Osteocyte (in vitro differentiated cells): ENCODE measurements around the gene NLGN3. TPM values are rescaled to one million over a fixed set of nuclear protein-coding genes. Genes with fewer than 3 reads are reported as not detected.

Experiments
- DNase-seq: peaks from one replicate; pipeline ENCODE4 v3.0.0; 2021; ENCODE audit warnings: mixed read lengths; ENCODE audit not compliant: unreplicated experiment; ENCODE audit errors: extremely low spot score
- H3K27ac Mint-ChIP-seq: one replicate; pipeline ENCODE4 v1.8.0; 2021; ENCODE audit warnings: mild to moderate bottlenecking, mixed read lengths; ENCODE audit not compliant: unreplicated experiment
- H3K27me3 Mint-ChIP-seq: one replicate; pipeline ENCODE4 v1.8.0; 2021; ENCODE audit warnings: mixed read lengths; ENCODE audit not compliant: unreplicated experiment
- H3K36me3 Mint-ChIP-seq: one replicate; pipeline ENCODE4 v1.8.0; 2021; ENCODE audit warnings: mixed read lengths; ENCODE audit not compliant: unreplicated experiment
- H3K4me1 Mint-ChIP-seq: one replicate; pipeline ENCODE4 v1.8.0; 2021; ENCODE audit warnings: mixed read lengths; ENCODE audit not compliant: unreplicated experiment
- H3K4me3 Mint-ChIP-seq: one replicate; pipeline ENCODE4 v1.8.0; 2021; ENCODE audit warnings: mild to moderate bottlenecking, moderate library complexity, mixed read lengths; ENCODE audit not compliant: unreplicated experiment
- H3K9me3 Mint-ChIP-seq: one replicate; pipeline ENCODE4 v1.8.0; 2021; ENCODE audit warnings: mixed read lengths; ENCODE audit not compliant: unreplicated experiment
- total RNA-seq: library from RNA; stranded (reverse); gene quantifications from 2 replicates; pipeline ENCODE4 v1.2.1, GENCODE V29; 2021
- TF ChIP-seq, protein P1 (sequence below): fragments of 200-600 bp; sonication (generic); IDR thresholded peaks from 2 replicates; pipeline ENCODE4 v1.5.0; 2021; ENCODE audit warnings: antibody characterized with exemption, mild to moderate bottlenecking, moderate library complexity

The NLGN3 gene
- total RNA-seq, 1 donor from 2014 or later: 0.51 TPM

DNA sequence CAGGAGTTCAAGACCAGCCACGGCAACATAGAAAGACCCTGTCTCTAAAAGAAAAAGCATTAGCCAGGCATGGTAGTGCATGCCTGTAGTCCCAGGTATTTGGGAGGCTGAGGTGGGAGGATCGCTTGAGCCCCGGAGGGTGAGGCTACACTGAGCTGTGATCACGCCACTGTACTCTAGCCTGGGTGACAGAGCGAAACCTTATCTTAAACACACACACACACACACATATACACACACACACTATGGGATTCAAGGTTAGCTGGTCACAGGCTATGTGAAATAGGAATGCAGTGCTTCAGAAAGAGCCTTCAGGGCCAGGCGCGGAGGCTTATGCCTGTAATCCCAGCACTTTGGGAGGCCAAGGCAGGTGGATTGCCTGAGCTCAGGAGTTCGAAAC is 23.5 kb downstream of the NLGN3 start:
- Mint-ChIP-seq H3K27me3 (peaks cover 5% of the 10 kb centered on the region), H3K9me3 (no peaks in the 10 kb centered on the region)
- TF ChIP-seq, protein P1, sequence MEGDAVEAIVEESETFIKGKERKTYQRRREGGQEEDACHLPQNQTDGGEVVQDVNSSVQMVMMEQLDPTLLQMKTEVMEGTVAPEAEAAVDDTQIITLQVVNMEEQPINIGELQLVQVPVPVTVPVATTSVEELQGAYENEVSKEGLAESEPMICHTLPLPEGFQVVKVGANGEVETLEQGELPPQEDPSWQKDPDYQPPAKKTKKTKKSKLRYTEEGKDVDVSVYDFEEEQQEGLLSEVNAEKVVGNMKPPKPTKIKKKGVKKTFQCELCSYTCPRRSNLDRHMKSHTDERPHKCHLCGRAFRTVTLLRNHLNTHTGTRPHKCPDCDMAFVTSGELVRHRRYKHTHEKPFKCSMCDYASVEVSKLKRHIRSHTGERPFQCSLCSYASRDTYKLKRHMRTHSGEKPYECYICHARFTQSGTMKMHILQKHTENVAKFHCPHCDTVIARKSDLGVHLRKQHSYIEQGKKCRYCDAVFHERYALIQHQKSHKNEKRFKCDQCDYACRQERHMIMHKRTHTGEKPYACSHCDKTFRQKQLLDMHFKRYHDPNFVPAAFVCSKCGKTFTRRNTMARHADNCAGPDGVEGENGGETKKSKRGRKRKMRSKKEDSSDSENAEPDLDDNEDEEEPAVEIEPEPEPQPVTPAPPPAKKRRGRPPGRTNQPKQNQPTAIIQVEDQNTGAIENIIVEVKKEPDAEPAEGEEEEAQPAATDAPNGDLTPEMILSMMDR: no peak

DNA sequence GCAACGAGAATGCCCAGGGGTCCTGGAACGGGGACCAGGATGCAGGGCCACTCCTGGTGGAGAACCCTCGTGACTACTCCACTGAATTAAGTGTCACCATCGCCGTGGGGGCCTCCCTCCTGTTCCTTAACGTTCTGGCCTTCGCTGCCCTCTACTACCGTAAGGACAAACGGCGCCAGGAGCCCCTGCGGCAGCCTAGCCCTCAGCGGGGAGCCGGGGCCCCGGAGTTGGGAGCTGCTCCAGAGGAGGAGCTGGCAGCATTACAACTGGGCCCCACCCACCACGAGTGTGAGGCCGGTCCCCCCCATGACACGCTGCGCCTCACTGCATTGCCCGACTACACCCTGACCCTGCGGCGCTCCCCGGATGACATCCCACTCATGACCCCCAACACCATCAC is 24.9 kb downstream of the NLGN3 start:
- Mint-ChIP-seq H3K27ac (no peak overlapping the region), H3K4me3 (no peak overlapping the region), H3K9me3 (no peaks in the 10 kb centered on the region), H3K36me3 (no peaks in the 10 kb centered on the region), H3K4me1 (no peaks in the 10 kb centered on the region), H3K27me3 (peaks cover 3% of the 10 kb centered on the region)
- TF ChIP-seq, protein P1: no peak
- no peak for DNase-seq

More for the DNA sequence above, 23.5 kb downstream of the NLGN3 start:
- Mint-ChIP-seq H3K36me3 (no peaks in the 10 kb centered on the region), H3K27ac (no peak overlapping the region), H3K4me3 (no peak overlapping the region), H3K4me1 (no peaks in the 10 kb centered on the region)
- no peak for DNase-seq

DNA sequence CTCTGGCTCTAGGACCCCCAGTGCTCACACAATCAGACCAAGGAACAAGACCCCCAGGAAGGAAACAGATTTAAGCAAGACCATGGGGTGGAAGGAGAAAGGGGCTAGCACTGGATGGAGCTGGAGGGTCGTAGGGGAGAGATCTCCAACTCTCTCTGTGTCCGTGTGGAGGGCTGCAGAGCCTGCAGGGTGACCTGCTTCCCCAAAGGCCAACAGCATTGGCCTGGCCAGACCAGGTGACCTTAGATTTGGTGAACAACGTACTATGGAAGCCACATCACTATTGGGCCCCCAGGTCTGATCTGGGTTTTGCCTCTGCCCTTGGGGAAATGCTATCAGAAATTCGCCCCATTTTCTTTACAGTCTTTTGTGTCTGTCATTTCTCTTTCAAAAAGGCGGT is 26.0 kb downstream of the NLGN3 start:
- TF ChIP-seq, protein P1: no peak
- no peak overlapping the region for H3K4me3 Mint-ChIP-seq
- DNase-seq: no peak
- H3K27ac Mint-ChIP-seq: no peak overlapping the region
- H3K27me3 Mint-ChIP-seq: peaks cover 3% of the 10 kb centered on the region
- H3K9me3 Mint-ChIP-seq: peaks cover 3% of the 10 kb centered on the region
- H3K4me1 Mint-ChIP-seq: no peaks in the 10 kb centered on the region
- H3K36me3 Mint-ChIP-seq: no peaks in the 10 kb centered on the region

DNA sequence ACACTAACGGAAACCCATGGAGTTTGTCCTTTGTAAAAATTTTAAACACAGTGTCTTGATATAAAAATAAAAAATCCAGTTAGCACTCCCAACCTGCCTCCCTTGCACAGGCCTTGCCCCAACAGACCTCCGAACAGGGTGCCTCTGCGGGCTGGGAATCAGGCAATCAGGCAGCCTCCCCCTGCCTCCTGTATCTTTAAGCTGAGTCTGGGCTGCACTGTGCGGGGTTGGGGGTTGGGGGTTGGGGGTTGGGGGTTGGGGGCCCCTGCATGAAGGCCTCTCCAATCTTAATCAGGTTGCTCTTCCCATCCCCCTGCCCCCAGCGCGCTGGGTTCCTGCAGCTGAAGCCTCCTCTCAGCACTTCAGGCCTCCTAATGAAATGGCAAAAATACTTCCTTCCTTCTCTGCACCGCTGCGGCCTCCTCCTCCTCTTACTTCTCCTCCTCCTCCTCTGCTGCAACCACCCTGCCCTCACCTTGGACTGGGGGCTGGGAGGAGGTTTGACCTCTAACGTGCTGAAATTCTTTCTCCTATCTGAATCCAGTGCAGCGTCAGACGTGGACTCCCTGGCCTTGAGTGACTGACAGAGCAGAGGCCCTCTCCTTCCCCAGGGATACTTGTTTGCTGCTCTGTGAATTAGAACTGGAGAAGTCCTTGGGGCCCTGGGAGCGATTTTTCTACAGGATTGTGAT is 26.6 kb downstream of the NLGN3 start:
- DNase-seq: no peak
- Mint-ChIP-seq H3K27me3 (peaks cover 3% of the 10 kb centered on the region), H3K9me3 (peaks cover 3% of the 10 kb centered on the region), H3K36me3 (no peaks in the 10 kb centered on the region), H3K27ac (no peak overlapping the region), H3K4me1 (no peaks in the 10 kb centered on the region), H3K4me3 (no peak overlapping the region)
- TF ChIP-seq, protein P1: no peak

DNA sequence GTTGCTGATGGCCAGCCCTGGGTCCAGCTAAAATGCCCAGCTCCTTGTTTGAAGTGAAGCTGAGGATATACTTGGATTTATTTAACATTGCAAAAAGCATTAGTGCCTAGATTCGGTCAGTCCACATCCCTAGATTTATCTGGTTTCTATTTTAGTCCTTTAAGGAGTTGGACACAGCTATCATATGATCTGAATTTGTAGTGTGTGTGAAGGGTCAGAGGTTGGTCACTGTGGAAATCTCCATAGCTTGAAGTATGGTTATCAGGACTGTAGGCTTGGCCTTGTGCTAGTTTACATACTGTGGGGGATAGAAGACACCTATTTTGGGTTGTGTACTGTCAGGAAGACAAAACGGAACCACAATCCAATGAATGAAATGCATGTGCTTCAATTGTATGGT is 28.8 kb downstream of the NLGN3 start:
- Mint-ChIP-seq H3K4me1 (no peaks in the 10 kb centered on the region), H3K27me3 (peaks cover 3% of the 10 kb centered on the region), H3K36me3 (no peaks in the 10 kb centered on the region), H3K9me3 (peaks cover 3% of the 10 kb centered on the region), H3K27ac (no peak overlapping the region), H3K4me3 (no peak overlapping the region)
- TF ChIP-seq, protein P1: no peak
- DNase-seq: no peak
